Heart left ventricle (tissue), 16 donors: ENCODE data around the gene TOX2. TPM values are rescaled to one million over a fixed set of nuclear protein-coding genes. Genes with fewer than 3 reads are reported as not detected.

Source experiments
- ATAC-seq, 4 donors: fragments of 200-7000 bp; cut with Tn5 transposase; one replicate each; pipeline ENCODE4 v1.9.1; 2020 to 2022; ENCODE audit warnings: moderate library complexity in 4 of 4, mild to moderate bottlenecking in 3 of 4, moderate number of reproducible peaks in 1 of 4
- DNase-seq, 5 donors: peaks; one replicate each; pipeline ENCODE4 v3.0.0-alpha.2; 2020
- H3K27ac ChIP-seq, 12 donors: fragments of 200-600 bp; sonication (generic) in 4 of 12; one replicate each; pipeline versions ENCODE4 v1.5.0 to v1.8.0; 2016 to 2022; ENCODE audit warnings: mild to moderate bottlenecking in 2 of 12
- H3K27me3 ChIP-seq, 9 donors: fragments of 200-600 bp; sonication (generic) in 2 of 9; one replicate each; pipeline versions ENCODE4 v1.5.1 to v1.8.0; 2016 to 2022; ENCODE audit warnings: mild to moderate bottlenecking in 3 of 9
- H3K36me3 ChIP-seq, 9 donors: fragments of 200-600 bp; sonication (generic) in 2 of 9; one replicate each; pipeline versions ENCODE4 v1.5.0 to v1.8.0; 2018 to 2022; ENCODE audit warnings: mild to moderate bottlenecking in 2 of 9
- H3K4me1 ChIP-seq, 12 donors: fragments of 200-600 bp; sonication (generic) in 4 of 12; one replicate each; pipeline versions ENCODE4 v1.5.0 to v1.8.0; 2016 to 2022; ENCODE audit warnings: mild to moderate bottlenecking in 3 of 12
- H3K4me3 ChIP-seq, 12 donors: fragments of 200-600 bp; sonication (generic) in 4 of 12; one replicate each; pipeline versions ENCODE4 v1.5.0 to v1.8.0; 2017 to 2022; ENCODE audit warnings: mild to moderate bottlenecking in 9 of 12, moderate library complexity in 4 of 12
- H3K9me3 ChIP-seq, 12 donors: fragments of 200-600 bp; sonication (generic) in 4 of 12; one replicate each; pipeline versions ENCODE4 v1.5.0 to v1.8.0; 2016 to 2022; ENCODE audit warnings: mild to moderate bottlenecking in 1 of 12
- CTCF ChIP-seq, 12 donors: fragments of 200-600 bp; sonication (generic) in 4 of 12; IDR thresholded peaks; one replicate each; pipeline versions ENCODE4 v1.5.0 to v1.8.0; 2018 to 2022; ENCODE audit warnings: antibody characterized with exemption in 12 of 12, mild to moderate bottlenecking in 5 of 12
- POLR2A ChIP-seq, 2 donors: fragments of 450-650 bp; IDR thresholded peaks; one replicate each; pipeline ENCODE4 v1.6.1; 2017; ENCODE audit warnings: antibody characterized with exemption in 2 of 2, mild to moderate bottlenecking in 2 of 2, moderate library complexity in 2 of 2
- WGBS, 4 donors: extraction: QIAGEN DNeasy Blood & Tissue Kit in 2 of 4; methylation state at CpG; one replicate each; pipeline versions ENCODE4 v1.1.5 to v1.1.7; 2013 to 2018; 5-methylcytosine and 5-hydroxymethylcytosine counted together
- intact Hi-C, 10 donors: fragments of 100-400 bp; cut with DNase I; formaldehyde crosslinking; loops; one replicate each; pipeline versions ENCODE4 v1.11.1 to v1.14.2; 2022
- polyA plus RNA-seq, 2 donors: library from polyadenylated mRNA; stranded (reverse); fragments of 200-250 nt; gene quantifications; one replicate each; pipeline ENCODE4 v1.2.3, GENCODE V29; 2013
- total RNA-seq, 9 donors: library from RNA; depleted of rRNA in 2 of 9; stranded (reverse); fragments of >200 nt in 2 of 9; fragmentation: NEBNext Ultra II Directional in 3 of 9; extraction: Animal tissue kit (Norgen Biotek cat#: 25700) in 3 of 9; gene quantifications; one replicate each; pipeline versions ENCODE4 v1.1.0 to v1.2.4, GENCODE V29; 2016 to 2023
- donor health status: ischemic (EF 13 %, LVEDD 7.1; RV severe dilation, severe dysfunction).
- donor health status: healthy with polysubstance abuse.
- donor health status: DM: no; HTN: yes; CAD: no.
- donor health status: DM: no; HTN: no; CAD: no.
- donor health status: ischemic (EF 25% LVEDD 6.9; RV normal size, moderate dysfunction).
- donor health status: ischemic (EF 25% LVEDD 5.7; RV mildly dilated, moderate dysfunction).
- donor health status: healthy.
- donor health status: DM: yes; HTN: yes; CAD: no.
- donor health status: ischemic (EF 35%, LVEDD 5.7; RV mildly dilated, moderate dysfunction).
- donor health status: nonischemic (EF 11% LVEDD 7.7; RV severe dilation, severe dysfunction).
- donor health status: DM: yes; HTN: yes; CAD: no.
- donor health status: PGD.
- donor health status: ischemic (EF 29% LVEDD 5.4; RV normal size, mild dysfunction).
- donor health status: nonischemic (EF 23%, LVEDD 6.1; RV moderate dilation, normal function).

TOX2 gene
- total and polyA plus RNA-seq, 11 donors, result 0.53 to 3.0 (median 0.91) TPM

GRCh38 chr20:44104798-44105517 lies 190.3 kb downstream of the TOX2 start:
- ATAC-seq, result peak in 2 of 4 donors; percentile 33 to 44
- Histone ChIP-seq H3K4me1 (peaks cover 0 to 13% (median 0%) of the 10 kb centered on the region in 12 donors), H3K36me3 (no peaks in the 10 kb centered on the region), H3K27me3 (peaks cover 0 to 14% (median 0%) of the 10 kb centered on the region in 9 donors), H3K4me3 (no peak overlapping the region), H3K9me3 (peaks cover 0 to 26% (median 2%) of the 10 kb centered on the region in 12 donors), H3K27ac (no peak overlapping the region)
- 40 to 57% (median 42%) methylated on average over 7 of the region's 7 CpGs for WGBS, 4 donors
- TF ChIP-seq POLR2A (IDR thresholded peaks at IDR 0.05) (no peak), CTCF (IDR thresholded peaks at IDR 0.05) (no peak)
- DNase-seq, result no peak
- intact Hi-C loops, result no loop called here

GRCh38 chr20:44106615-44107014 lies 192.0 kb downstream of the TOX2 start:
- intact Hi-C loops, result no loop called here
- no peak for ATAC-seq
- Histone ChIP-seq H3K4me3 (no peak overlapping the region), H3K27me3 (peaks cover 0 to 11% (median 0%) of the 10 kb centered on the region in 9 donors), H3K4me1 (peaks cover 0 to 19% (median 1%) of the 10 kb centered on the region in 12 donors), H3K36me3 (no peaks in the 10 kb centered on the region), H3K27ac (no peak overlapping the region), H3K9me3 (peaks cover 0 to 26% (median 2%) of the 10 kb centered on the region in 12 donors)
- 54 to 70% (median 61%) methylated on average over 5 of the region's 5 CpGs for WGBS, 4 donors
- TF ChIP-seq POLR2A (IDR thresholded peaks at IDR 0.05), result no peak
- TF ChIP-seq CTCF (IDR thresholded peaks at IDR 0.05), result no peak
- DNase-seq, result no peak

DNA sequence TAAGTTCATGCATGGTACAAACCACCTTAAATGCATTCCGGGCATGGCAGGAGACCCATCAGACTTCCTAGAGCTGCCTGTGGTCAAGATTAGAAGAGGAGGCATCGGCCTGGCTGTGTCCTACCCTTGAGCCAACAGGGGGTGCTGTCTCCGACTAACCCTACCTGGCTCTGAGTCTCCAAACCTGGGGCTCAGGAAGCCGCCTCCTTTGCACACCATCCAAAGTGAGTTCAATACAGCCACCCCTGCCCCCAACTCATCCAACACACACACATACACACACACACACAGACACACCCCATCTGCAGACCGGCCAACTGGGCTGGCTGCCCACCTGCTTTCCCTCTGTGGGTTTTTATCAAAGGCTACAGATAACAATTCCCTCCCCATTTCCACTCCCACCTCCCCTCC lies 195.3 kb downstream of the TOX2 start:
- Histone ChIP-seq H3K9me3 (peaks cover 0 to 8% (median 0%) of the 10 kb centered on the region in 12 donors), H3K36me3 (peaks cover 0 to 12% (median 0%) of the 10 kb centered on the region in 9 donors), H3K27ac (peak overlapping the region in 1 of 12 donors; percentile 75), H3K4me1 (peaks cover 0 to 45% (median 3%) of the 10 kb centered on the region in 12 donors), H3K27me3 (peaks cover 0 to 4% (median 0%) of the 10 kb centered on the region in 9 donors), H3K4me3 (no peak overlapping the region)
- intact Hi-C loops, result loop anchor here in 3 of 10 donors (10.0 kb wide), 1 partner anchor 205 kb away; the partner anchor contains the start of gene FITM2 (in 3 of the 3)
- TF ChIP-seq POLR2A (IDR thresholded peaks at IDR 0.05) (no peak), CTCF (IDR thresholded peaks at IDR 0.05) (peak in 7 of 12 donors; percentile 8 to 40 (median 19))
- 29 to 37% (median 35%) methylated on average over 4 to 5 of the region's 5 CpGs for WGBS, 4 donors
- ATAC-seq (peak in 1 of 4 donors; percentile 27), DNase-seq (peak in 1 of 5 donors; percentile 30)

DNA sequence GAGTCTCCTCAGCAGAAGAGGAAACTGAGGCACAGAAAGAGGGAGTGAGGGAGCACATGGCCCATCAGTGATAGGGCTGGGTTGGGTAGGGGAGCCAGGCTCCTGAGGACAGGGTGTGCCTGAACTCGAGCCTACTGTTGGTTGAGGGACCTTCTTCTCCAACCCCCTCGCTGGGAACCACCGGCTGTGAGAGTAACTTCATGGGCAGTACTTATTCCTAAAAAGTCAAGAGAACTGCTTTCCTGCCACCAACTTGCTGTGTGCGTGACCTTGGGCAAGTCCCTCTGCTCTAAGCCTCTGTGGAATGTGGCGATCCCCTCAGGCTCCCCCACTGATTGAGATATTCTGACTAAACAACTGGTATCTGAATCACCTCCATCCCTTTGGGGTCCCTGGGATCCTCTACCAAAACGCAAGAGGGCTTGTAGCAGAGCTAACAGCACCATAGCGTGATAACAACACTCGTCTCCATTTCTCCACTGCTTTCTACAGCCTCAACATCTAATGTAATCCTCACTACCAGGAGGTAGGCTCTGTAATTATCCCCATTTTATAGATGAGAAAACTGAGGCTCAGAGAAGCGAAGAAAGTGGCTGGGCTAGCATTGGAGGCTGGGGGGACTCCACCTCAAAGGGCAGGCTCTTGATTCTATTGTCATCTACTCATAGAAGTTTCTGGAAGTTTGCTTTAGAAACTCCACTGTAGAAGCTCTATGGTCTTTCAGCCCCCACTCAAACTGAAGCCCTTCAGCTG lies 196.3 kb downstream of the TOX2 start:
- Histone ChIP-seq H3K36me3 (peaks cover 0 to 12% (median 0%) of the 10 kb centered on the region in 9 donors), H3K4me1 (peaks cover 0 to 46% (median under 1%) of the 10 kb centered on the region in 12 donors), H3K4me3 (no peak overlapping the region), H3K27ac (peak overlapping the region in 2 of 12 donors; percentile 29 to 75), H3K27me3 (peaks cover 0 to 11% (median 0%) of the 10 kb centered on the region in 9 donors), H3K9me3 (peaks cover 0 to 8% (median 0%) of the 10 kb centered on the region in 12 donors)
- TF ChIP-seq POLR2A (IDR thresholded peaks at IDR 0.05) (no peak), CTCF (IDR thresholded peaks at IDR 0.05) (no peak)
- intact Hi-C loops, result loop anchor here in 3 of 10 donors (10.0 kb wide), 1 partner anchor 204 kb away; the partner anchor contains the start of gene FITM2 (in 3 of the 3)
- WGBS, 4 donors, result 58 to 87% (median 69%) methylated on average over 9 of the region's 9 CpGs
- ATAC-seq (no peak), DNase-seq (no peak)
